ENCODE results near the gene HPCAL1. TPM values are rescaled to one million over a fixed set of nuclear protein-coding genes. Genes with fewer than 3 reads are reported as not detected.

The HPCAL1 gene
- total and polyA plus RNA-seq, 10 of the 15 experiments (the other 5 are each of a cell fraction or from before 2014, with no cell fraction given): 0.40 to 12.8 (median 7.9) TPM

- 92% methylated on average over 49 of the region's 54 CpGs for WGBS (ENCODE audit: insufficient coverage, insufficient replicate concordance, low lambda C conversion rate, missing lambda C conversion rate)
- CTCF ChIA-PET: no interaction called here
- Histone ChIP-seq H3K4me2 (ENCODE audit: control insufficient read depth, insufficient read depth) (no peak overlapping the region), H3K27ac (ENCODE audit: control insufficient read depth, insufficient read depth) (no peak overlapping the region), H3K9ac (ENCODE audit: control insufficient read depth, insufficient read depth, low read length) (no peak overlapping the region), H2AFZ (ENCODE audit: control insufficient read depth, low read depth, low read length) (no peak overlapping the region), H3K9me3 (replicated peaks; ENCODE audit: control insufficient read depth, insufficient read depth, low read length) (no peaks in the 10 kb centered on the region), H3K36me3 (ENCODE audit: control insufficient read depth in 2 of 2, insufficient read depth in 2 of 2, low read length in 1 of 2) (no peaks in the 10 kb centered on the region; a peak in 1 of 4 replicates), H3K4me1 (ENCODE audit: control insufficient read depth, insufficient read depth, low read length) (0 out of 2 replicates have a peak, but pooled peaks cover under 1% of the 10 kb centered on the region), H3K79me2 (ENCODE audit: control insufficient read depth, insufficient read depth, low read length) (no peaks in the 10 kb centered on the region), H3K4me3 (no peak overlapping the region), H3K27me3 (replicated peaks in 1 of 2; ENCODE audit: control insufficient read depth in 2 of 2, insufficient read depth in 2 of 2, low read length in 1 of 2) (no peaks in the 10 kb centered on the region), H4K20me1 (ENCODE audit: control insufficient read depth, insufficient read depth) (no peaks in the 10 kb centered on the region)
- BruUV-seq (replicated peaks): no TSS peak
- TF ChIP-seq, protein P1, sequence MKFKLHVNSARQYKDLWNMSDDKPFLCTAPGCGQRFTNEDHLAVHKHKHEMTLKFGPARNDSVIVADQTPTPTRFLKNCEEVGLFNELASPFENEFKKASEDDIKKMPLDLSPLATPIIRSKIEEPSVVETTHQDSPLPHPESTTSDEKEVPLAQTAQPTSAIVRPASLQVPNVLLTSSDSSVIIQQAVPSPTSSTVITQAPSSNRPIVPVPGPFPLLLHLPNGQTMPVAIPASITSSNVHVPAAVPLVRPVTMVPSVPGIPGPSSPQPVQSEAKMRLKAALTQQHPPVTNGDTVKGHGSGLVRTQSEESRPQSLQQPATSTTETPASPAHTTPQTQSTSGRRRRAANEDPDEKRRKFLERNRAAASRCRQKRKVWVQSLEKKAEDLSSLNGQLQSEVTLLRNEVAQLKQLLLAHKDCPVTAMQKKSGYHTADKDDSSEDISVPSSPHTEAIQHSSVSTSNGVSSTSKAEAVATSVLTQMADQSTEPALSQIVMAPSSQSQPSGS (IDR thresholded peaks at IDR 0.05; ENCODE audit: low read length): no peak
- TF ChIP-seq, protein P2, sequence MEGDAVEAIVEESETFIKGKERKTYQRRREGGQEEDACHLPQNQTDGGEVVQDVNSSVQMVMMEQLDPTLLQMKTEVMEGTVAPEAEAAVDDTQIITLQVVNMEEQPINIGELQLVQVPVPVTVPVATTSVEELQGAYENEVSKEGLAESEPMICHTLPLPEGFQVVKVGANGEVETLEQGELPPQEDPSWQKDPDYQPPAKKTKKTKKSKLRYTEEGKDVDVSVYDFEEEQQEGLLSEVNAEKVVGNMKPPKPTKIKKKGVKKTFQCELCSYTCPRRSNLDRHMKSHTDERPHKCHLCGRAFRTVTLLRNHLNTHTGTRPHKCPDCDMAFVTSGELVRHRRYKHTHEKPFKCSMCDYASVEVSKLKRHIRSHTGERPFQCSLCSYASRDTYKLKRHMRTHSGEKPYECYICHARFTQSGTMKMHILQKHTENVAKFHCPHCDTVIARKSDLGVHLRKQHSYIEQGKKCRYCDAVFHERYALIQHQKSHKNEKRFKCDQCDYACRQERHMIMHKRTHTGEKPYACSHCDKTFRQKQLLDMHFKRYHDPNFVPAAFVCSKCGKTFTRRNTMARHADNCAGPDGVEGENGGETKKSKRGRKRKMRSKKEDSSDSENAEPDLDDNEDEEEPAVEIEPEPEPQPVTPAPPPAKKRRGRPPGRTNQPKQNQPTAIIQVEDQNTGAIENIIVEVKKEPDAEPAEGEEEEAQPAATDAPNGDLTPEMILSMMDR (IDR thresholded peaks at IDR 0.05 in 2 of 3, conservative IDR thresholded peaks at IDR 0.05 in 1 of 3; ENCODE audit: control insufficient read depth in 2 of 3, extremely low read depth in 1 of 3, insufficient read depth in 1 of 3, low read depth in 3 of 3, low read length in 3 of 3): no peak
- no peak for TF ChIP-seq HDAC2 (IDR thresholded peaks at IDR 0.05)
- no peak for TF ChIP-seq NFYB (IDR thresholded peaks at IDR 0.05; ENCODE audit: insufficient read depth, low read depth, low read length)
- no peak for TF ChIP-seq ZNF384 (IDR thresholded peaks at IDR 0.05; ENCODE audit: borderline replicate concordance, low read depth, low read length)
- TF ChIP-seq NKRF (conservative IDR thresholded peaks at IDR 0.05): no peak
- TF ChIP-seq DPF2 (IDR thresholded peaks at IDR 0.05): no peak
- no peak for TF ChIP-seq WRNIP1 (IDR thresholded peaks at IDR 0.05; ENCODE audit: borderline replicate concordance, low read depth, low read length)
- no peak for TF ChIP-seq SIX5 (IDR thresholded peaks at IDR 0.05; ENCODE audit: low read depth, low read length, severe bottlenecking)
- TF ChIP-seq, protein P3, sequence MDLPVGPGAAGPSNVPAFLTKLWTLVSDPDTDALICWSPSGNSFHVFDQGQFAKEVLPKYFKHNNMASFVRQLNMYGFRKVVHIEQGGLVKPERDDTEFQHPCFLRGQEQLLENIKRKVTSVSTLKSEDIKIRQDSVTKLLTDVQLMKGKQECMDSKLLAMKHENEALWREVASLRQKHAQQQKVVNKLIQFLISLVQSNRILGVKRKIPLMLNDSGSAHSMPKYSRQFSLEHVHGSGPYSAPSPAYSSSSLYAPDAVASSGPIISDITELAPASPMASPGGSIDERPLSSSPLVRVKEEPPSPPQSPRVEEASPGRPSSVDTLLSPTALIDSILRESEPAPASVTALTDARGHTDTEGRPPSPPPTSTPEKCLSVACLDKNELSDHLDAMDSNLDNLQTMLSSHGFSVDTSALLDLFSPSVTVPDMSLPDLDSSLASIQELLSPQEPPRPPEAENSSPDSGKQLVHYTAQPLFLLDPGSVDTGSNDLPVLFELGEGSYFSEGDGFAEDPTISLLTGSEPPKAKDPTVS (IDR thresholded peaks at IDR 0.05; ENCODE audit: low read depth, low read length): no peak
- no peak for TF ChIP-seq HDGF (IDR thresholded peaks at IDR 0.05)
- no peak for TF ChIP-seq BCLAF1 (IDR thresholded peaks at IDR 0.05)
- TF ChIP-seq MTA3 (IDR thresholded peaks at IDR 0.05; ENCODE audit: borderline replicate concordance, low read length): no peak
- in situ Hi-C loops (cut with MboI) (loop anchor here (5.0 kb wide), 1 partner anchor 287 kb away; no protein-coding TSS in a partner anchor), intact Hi-C loops (cut with micrococcal nuclease; ENCODE audit: unreplicated experiment) (no loop called here)
- RAD21 ChIA-PET (ENCODE audit: unreplicated experiment): no interaction called here
- FAIRE-seq (no peak), DNase-seq (ENCODE audit: low read depth, low spot score) (no peak), ATAC-seq (no peak)
- SMC1A ChIA-PET (ENCODE audit: uncharacterized antibody, unreplicated experiment): interaction anchor here (1.1 kb wide), 2 partner anchors 15 to 295 kb away, joined by 3 to 4 read pairs; no protein-coding TSS in a partner anchor
- POLR2A ChIA-PET: interaction anchor here (0.6 to 1.2 kb wide), 3 partner anchors 10 to 36 kb away, joined by 3 to 6 read pairs (median 3); no protein-coding TSS in a partner anchor
These were observed 117.0 kb downstream of the HPCAL1 start for GRCh38 chr2:10419553-10420257.
